ENCODE results near the gene PARD3B.

PARD3B gene

GRCh38 chr2:204974487-204974886 lies 429.2 kb downstream of the PARD3B start:
- TF ChIP-seq, protein P1, sequence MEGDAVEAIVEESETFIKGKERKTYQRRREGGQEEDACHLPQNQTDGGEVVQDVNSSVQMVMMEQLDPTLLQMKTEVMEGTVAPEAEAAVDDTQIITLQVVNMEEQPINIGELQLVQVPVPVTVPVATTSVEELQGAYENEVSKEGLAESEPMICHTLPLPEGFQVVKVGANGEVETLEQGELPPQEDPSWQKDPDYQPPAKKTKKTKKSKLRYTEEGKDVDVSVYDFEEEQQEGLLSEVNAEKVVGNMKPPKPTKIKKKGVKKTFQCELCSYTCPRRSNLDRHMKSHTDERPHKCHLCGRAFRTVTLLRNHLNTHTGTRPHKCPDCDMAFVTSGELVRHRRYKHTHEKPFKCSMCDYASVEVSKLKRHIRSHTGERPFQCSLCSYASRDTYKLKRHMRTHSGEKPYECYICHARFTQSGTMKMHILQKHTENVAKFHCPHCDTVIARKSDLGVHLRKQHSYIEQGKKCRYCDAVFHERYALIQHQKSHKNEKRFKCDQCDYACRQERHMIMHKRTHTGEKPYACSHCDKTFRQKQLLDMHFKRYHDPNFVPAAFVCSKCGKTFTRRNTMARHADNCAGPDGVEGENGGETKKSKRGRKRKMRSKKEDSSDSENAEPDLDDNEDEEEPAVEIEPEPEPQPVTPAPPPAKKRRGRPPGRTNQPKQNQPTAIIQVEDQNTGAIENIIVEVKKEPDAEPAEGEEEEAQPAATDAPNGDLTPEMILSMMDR (IDR thresholded peaks at IDR 0.05; ENCODE audit: control insufficient read depth, extremely low read depth, insufficient read depth) = no peak
- DNase-seq (ENCODE audit: low read depth) = no peak
- no peak overlapping the region for H3K4me3 ChIP-seq (ENCODE audit: low read depth, low read length)

DNA sequence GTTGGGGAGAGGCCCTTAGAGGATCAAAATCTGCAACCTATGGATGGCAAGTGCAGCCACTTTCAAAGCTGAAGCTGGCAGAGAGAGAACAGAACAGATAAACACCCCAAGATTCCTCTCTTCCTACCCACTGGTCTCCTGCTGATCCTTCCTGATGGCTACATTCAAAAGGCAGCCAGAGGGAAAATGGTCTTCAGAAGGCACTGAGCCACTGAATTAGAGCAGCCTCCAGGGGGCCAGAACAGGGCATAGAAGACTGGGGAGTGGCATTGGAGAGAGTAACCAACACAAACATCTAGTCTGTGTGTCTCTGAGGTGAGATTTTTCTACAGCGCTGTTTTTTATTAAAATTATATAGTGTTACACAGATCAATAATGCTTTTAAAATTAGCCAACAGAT lies 432.6 kb downstream of the PARD3B start:
- TF ChIP-seq, protein P1 (IDR thresholded peaks at IDR 0.05; ENCODE audit: control insufficient read depth, extremely low read depth, insufficient read depth) = no peak
- DNase-seq (ENCODE audit: low read depth) = no peak
- no peak overlapping the region for H3K4me3 ChIP-seq (ENCODE audit: low read depth, low read length)

- no peak overlapping the region for H3K4me3 ChIP-seq (ENCODE audit: low read depth, low read length)
- no peak for DNase-seq (ENCODE audit: low read depth)
- TF ChIP-seq, protein P1 (IDR thresholded peaks at IDR 0.05; ENCODE audit: control insufficient read depth, extremely low read depth, insufficient read depth) = no peak
Measured at GRCh38 chr2:204982303-204982702, 437.0 kb downstream of the PARD3B start.

- TF ChIP-seq, protein P1 (IDR thresholded peaks at IDR 0.05; ENCODE audit: control insufficient read depth, extremely low read depth, insufficient read depth) = no peak
- H3K4me3 ChIP-seq (ENCODE audit: low read depth, low read length) = no peak overlapping the region
- no peak for DNase-seq (ENCODE audit: low read depth)
Measured at GRCh38 chr2:204984518-204984917, 439.2 kb downstream of the PARD3B start.

GRCh38 chr2:204986641-204987040 lies 441.4 kb downstream of the PARD3B start:
- TF ChIP-seq, protein P1 (IDR thresholded peaks at IDR 0.05; ENCODE audit: control insufficient read depth, extremely low read depth, insufficient read depth) = no peak
- H3K4me3 ChIP-seq (ENCODE audit: low read depth, low read length) = no peak overlapping the region
- no peak for DNase-seq (ENCODE audit: low read depth)

DNA sequence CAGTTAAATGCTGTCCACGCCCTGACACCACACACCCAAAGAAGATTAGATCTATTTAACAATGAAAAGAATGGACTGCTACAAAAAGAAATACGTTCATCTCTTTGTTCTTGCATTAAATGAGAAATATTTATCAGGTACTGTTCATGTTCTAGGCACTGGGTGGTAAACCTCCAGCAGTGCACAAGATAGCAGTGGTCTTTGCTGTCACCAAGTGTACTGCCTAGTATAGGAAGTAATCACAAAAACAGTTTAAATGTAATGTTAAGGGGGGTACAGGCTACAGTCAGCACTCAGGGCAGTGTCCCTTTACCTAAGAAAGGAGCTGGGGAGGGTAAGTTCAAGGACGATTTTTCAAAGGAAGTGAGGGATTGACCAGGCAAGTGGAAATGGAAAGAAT lies 443.6 kb downstream of the PARD3B start:
- TF ChIP-seq, protein P1 (IDR thresholded peaks at IDR 0.05; ENCODE audit: control insufficient read depth, extremely low read depth, insufficient read depth) = no peak
- H3K4me3 ChIP-seq (ENCODE audit: low read depth, low read length) = no peak overlapping the region
- DNase-seq (ENCODE audit: low read depth) = no peak

DNA sequence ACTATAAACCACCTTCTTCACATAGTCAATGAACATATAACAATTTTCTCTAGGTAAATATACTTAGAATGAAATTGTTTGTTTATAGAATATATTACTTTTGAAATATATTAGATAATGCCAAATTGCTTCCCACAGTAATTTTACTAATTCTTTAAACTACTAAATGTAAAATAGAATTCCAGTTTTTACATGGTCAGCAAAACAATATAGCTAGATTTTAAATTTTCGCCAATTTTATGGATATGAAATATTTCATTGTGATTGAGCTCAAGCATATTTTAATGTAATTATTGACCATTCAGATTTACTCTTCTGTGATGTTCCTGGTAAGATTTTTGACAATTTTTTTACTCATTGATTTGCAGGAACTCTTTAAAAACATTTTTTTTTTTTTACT lies 444.6 kb downstream of the PARD3B start:
- DNase-seq (ENCODE audit: low read depth) = no peak
- TF ChIP-seq, protein P1 (IDR thresholded peaks at IDR 0.05; ENCODE audit: control insufficient read depth, extremely low read depth, insufficient read depth) = no peak
- H3K4me3 ChIP-seq (ENCODE audit: low read depth, low read length) = no peak overlapping the region
